ENCODE measurements around the gene GJD2.

Gene GJD2

DNA sequence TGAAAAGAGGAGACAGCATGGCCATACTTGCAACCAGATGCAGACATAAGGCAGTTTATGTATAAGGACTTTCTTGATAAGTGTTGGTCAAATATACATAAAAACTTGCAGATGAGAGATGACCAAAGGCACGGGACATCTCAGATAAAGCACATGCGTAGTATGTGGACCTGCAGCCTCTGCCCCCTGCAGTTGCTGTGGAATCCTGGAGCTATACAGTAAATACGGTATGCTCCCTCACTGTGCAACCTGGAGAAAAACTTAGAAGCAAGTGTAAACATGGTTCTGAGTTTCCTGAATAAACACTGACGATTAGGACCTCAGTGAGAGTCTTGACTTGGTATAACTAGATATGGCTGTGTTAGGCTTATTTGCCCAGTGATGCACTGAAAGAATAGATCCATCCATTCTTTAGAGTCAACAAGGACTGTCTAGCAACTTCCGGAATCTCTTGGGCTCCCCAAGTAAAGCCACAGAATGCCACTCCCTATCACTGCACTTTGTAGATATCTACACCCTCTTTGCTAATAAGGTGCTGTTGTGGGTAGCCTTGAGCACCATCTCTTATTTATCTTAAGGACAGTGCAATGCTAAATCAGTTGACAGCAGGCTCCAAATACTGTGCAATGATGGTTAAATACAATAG is 40.2 kb downstream of the GJD2 start:
- TF ChIP-seq, protein P1, sequence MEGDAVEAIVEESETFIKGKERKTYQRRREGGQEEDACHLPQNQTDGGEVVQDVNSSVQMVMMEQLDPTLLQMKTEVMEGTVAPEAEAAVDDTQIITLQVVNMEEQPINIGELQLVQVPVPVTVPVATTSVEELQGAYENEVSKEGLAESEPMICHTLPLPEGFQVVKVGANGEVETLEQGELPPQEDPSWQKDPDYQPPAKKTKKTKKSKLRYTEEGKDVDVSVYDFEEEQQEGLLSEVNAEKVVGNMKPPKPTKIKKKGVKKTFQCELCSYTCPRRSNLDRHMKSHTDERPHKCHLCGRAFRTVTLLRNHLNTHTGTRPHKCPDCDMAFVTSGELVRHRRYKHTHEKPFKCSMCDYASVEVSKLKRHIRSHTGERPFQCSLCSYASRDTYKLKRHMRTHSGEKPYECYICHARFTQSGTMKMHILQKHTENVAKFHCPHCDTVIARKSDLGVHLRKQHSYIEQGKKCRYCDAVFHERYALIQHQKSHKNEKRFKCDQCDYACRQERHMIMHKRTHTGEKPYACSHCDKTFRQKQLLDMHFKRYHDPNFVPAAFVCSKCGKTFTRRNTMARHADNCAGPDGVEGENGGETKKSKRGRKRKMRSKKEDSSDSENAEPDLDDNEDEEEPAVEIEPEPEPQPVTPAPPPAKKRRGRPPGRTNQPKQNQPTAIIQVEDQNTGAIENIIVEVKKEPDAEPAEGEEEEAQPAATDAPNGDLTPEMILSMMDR (IDR thresholded peaks at IDR 0.05), result no peak

GRCh38 chr15:34713635-34714034 is 41.2 kb downstream of the GJD2 start:
- TF ChIP-seq, protein P1 (IDR thresholded peaks at IDR 0.05), result no peak

DNA sequence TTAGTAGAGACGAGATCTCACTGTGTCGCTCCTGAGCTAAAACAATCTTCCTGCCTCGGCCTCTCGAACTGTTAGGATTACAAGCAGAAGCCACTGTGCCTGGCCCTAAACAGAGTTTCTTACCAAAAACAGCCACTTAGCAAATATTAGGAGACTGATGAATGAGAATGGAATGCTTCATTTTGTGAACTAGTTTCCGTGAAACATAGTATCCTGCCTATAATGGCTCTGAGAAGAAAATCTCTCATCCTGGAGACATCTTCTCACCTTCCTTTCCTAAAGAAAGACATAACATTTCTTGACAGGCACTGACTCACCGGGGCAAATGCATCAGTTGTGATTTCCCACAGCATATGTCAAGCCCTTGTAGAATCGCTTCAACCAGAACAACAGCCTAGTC is 44.9 kb downstream of the GJD2 start:
- TF ChIP-seq, protein P1 (IDR thresholded peaks at IDR 0.05), result no peak

DNA sequence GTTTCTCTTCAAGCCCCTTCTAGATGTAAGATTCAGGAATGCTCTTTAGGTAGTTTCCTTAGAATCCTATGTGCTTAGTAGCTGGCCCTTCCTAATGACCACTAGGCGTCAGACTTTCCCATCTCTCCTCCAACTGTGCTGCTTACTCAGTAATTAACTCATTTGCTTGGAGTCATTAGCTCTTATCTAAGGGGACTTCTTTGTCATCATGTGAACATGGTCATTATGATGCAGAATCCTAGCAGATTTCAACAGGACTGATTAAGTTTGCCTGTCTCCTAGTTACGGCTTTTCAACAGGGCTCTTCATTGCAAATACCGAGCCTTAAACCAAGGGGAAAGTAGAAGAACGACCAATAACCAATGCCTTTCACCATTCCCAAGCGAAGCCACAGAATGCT is 46.4 kb downstream of the GJD2 start:
- TF ChIP-seq, protein P1 (IDR thresholded peaks at IDR 0.05), result peak; percentile 93

- TF ChIP-seq, protein P1 (IDR thresholded peaks at IDR 0.05), result no peak
Measured at GRCh38 chr15:34701536-34701935, 53.3 kb downstream of the GJD2 start.
